CD4-positive, alpha-beta T cell treated with Interleukin-2 at 100 ng/mL for 4 hours (primary cell): ENCODE measurements around the gene TM4SF4.
A peak's percentile ranks its signal among the peaks of the same experiment; 100 is the strongest.

Experiments
- DNase-seq: peaks from one replicate; pipeline ENCODE4 v3.0.0-alpha.2; 2020; ENCODE audit warnings: low spot score

The TM4SF4 gene

DNA sequence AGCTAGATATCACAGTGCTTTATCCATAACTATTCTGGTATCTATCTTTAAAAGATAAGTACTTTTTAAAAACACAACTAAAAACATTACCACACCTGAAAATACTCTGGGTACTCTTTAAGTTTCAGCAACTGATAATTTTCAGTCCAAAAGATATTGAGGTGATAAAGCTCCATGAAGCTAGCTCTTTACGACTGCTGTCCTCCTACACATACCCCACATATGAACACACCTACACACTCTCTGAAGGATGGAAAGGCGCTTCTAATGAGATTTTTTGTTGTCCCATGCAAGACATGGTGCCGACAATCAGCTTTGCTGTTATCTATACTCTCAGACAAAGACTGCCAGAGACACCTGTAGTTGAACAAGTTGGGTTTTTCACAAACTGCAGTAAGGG, 19.1 kb upstream of the TM4SF4 start:
- DNase-seq = no peak

DNA sequence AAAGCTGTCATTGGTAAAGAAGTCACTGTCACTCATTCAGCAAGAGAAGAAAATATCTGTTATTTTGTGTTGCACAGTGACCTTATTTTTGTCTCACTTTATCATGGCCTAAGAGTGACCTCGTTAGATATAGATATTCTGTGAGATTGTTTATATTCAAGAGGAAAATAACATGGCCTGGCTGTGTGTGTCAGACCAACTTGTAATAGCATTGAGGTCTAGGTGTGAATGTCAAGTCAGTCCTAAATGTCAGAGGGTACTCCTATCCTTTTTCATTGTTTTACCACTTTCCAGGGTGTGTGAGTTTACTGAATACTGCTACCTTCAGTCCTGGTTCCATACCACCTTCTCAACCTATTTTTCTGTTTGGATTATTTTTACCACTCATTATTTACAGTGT, 18.5 kb upstream of the TM4SF4 start:
- DNase-seq = no peak

DNA sequence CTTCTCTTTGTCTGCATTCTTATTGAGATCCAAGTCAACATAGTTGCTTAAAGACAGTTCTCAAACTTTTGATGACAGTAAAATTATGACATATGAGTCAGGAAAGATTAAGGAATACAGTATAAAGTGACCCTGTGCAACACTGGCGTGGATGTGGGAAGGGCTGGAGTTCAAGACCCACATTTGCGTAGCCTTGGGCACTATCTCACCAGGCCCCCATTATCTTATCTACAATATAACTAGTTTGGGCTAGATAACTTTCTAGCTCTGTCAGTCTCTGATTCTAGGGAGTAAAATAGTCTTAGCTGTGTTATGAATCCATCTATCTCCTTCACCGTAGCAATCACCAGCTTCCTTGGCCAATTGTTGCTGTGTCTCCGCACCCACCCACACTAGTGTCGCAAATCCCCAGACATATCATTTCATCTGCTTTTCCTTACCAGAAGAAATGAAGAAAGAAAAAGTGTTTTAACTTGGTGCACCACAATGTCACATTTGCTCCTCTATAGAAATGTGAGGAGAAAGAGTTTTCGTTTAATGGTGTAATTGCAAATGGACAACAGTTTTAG, 14.9 kb upstream of the TM4SF4 start:
- no peak for DNase-seq

DNA sequence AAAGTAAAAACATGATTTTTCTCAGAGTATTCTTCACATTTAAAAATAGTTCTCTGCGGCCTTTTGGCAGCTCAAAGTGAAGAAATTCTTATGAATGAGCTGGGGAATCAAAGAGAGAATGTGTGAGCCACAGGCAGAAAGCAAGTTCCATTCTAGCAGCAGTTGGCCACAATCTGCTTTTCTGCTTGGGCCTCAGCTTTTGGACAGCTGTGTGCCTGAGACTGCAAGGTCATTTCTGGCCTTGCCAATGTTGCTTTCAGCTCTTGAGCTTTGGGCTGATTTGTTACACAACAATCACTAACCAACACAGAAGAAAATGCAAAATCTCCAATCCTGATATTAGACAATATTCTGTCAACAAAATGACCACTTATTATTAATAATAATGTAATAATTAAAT, 14.4 kb upstream of the TM4SF4 start:
- DNase-seq = no peak

DNA sequence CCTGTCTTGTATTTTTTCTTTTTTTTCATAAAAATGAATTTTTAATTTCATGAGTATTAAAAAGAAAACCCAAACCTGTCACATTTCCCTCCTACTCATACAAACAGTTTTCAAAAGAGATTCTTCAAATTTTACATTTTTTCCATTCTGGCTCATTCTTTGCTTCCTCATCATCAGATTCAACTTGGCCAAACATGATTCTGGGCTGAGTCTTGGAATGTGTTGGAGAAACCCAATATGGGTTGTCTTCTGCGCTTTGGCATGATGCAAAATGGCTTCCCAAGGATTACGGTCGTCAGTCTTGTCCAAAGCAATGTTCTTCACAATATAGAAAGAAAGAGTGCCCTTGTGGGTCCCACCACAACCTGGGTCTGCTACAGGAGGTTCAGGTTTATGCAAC, 12.4 kb upstream of the TM4SF4 start:
- no peak for DNase-seq

DNA sequence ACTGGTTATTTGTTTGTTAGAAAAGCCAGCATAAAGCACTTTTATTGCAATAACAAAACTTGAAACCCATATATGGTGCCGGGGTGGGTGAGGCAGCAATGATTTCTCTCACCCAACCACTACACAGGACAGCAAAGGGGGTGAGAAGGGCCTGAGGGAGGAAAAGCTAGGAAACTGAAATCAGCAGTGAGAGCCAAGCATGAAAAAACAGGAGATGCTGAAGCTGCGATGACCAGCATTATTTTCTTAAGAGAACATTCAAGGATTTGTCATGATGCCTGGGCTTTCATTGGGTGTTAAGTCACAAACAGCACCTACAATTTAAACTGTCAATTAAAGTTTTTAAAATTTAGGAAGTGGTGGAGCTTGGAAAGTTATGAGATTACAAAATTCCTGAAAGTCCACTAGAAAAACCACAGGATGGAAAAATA, 11.9 kb upstream of the TM4SF4 start:
- no peak for DNase-seq

DNA sequence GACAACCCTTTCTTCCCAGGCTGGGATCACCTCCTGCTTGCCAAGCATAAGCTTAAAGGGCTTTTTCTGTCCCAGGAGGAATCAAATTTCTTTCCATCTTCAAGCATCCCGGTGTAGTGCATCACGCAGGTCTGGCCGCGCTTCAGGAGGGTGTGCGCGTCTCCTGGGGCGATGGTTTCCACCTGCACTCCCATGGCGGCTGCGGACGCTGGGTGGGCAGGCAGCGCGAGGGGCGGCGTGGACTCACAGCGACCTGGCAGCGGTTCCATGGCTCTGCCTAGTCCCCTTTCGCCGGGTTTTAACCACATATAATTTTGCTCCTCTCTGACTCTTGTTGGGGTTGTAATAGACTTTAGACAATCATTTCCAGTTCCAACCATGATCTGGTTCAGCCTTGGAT, 10.6 kb upstream of the TM4SF4 start:
- no peak for DNase-seq

DNA sequence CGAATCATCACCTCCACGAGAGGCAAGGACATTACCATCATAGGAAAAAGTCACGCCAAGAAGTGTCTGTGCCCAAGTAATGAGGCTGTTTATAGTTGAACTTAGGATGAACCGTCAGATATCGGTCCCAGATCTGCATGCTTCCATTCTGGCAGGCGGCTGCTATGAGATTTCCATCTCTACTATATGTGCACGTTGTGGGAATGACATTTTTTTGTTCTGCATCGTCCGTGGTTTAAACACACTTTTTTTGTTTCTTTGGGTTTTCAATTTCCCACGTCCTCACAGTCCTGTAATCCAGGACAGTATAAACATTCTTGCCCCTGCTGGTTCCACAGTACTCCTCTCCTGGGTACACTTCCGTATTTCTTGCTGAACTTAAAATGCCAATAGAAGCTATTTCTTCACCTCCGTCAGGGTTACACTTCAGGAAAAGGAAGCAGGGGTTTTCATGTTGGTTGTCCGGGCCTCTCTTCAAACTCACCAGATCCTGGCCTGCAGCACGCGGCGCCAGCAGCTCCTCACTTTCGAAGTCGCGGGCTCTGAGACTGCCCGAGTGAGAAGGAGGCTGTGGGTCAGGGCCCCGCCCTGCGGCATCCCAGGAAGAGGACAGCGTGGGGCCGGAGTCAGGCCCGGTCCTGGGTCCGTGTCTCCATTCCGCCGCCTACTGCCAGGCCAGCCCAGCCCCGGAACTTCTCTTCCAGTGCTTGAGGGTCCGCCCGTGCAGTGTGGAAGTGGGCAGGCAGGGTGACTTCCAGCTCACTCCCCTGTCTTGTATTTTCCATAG, 9.8 kb upstream of the TM4SF4 start:
- DNase-seq = no peak

DNA sequence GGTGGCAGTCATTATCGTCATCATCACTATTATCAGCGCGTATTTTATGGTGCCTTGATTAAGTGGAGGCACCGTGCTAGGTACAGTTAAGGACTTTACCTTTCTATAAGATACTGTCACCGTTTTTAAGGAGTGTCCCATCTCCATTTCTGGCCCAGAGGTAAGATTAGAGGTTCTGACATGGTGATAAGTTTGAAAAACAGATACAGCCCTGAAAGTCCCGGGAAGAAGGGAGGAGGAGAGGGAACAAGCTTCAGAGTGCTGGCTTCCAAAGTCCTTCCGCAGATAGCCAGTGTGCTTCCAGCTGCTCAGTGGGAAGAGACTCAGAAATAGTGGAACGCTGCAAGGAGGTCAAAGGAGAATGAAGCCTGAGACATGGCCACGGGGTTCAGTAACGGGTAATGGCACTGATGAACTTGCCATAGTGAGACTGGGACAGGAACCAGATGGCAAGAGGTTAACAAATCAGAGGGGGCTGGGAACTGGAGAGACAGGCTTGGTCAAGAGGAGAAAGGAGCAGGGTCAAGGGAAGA, 9.1 kb upstream of the TM4SF4 start:
- no peak for DNase-seq

DNA sequence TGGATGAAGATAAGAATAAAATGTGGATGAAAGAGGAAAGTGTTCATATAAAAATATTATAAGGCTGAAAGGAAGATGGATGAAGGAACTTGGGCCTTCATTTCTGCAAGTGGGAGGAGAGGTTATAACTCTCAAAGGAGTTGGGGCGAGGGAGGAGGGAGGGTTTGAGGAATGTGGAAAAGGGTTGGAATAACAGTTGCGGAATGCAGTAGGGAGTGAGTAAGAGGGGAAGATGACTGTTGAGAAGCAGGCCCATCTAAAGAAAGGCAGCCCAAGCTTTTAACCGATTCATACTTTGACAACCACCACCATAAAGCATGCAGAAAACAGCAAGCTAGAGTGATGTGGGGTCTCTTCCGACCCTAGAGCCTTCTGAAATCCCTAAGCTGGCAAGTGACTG, 8.3 kb upstream of the TM4SF4 start:
- DNase-seq = no peak

DNA sequence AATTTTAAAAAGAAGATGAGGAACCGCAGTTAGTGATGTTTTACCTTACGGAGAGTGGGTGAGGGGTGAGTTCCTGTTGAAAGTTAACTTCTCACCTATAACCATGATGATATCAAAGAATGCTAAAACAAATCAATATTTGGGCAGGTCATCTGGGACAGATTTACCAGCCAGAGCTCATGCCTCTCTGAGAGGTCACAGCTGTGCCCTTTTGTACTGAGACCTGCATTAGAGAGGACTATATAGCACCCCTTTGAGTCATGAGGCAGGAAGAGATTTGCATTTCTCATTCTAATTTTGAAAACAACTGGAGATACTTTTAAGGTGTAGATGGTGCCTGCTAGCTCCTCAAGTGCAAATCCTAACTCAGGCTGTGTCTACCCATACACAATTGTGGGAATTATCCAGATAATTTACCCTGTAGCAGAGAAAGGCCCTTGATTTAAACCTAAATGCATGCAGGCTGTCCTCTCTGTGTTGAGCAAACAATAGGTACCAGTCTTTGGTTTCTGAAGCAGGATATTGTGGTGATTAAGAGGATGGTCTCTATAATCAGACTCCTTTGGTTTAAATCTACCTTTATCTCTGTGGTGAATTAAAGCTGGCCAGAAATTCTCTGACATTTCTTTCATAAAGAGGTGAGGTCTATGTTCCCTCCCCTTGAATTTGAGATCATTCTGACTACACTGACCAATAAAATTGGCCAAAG, 5.8 kb upstream of the TM4SF4 start:
- no peak for DNase-seq

DNA sequence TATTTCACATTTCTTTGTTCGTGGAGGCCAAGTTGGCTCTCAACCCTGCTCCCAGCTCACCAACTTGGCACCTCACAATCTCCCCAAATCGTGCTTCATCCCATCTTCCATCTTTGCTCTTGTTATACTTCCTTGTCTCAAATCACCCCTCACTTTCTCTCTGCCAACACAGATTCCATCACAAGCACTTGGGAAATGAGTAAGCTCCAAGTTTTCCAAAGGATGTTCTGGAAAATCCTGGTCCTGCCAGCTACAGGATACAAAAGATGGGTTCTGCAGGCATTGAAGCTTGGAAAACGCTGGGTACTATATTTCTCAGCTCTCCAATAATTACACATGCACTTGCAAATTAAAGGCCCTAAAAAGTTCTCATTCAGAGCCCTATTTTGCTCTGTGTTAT, 4.1 kb upstream of the TM4SF4 start:
- DNase-seq = no peak

DNA sequence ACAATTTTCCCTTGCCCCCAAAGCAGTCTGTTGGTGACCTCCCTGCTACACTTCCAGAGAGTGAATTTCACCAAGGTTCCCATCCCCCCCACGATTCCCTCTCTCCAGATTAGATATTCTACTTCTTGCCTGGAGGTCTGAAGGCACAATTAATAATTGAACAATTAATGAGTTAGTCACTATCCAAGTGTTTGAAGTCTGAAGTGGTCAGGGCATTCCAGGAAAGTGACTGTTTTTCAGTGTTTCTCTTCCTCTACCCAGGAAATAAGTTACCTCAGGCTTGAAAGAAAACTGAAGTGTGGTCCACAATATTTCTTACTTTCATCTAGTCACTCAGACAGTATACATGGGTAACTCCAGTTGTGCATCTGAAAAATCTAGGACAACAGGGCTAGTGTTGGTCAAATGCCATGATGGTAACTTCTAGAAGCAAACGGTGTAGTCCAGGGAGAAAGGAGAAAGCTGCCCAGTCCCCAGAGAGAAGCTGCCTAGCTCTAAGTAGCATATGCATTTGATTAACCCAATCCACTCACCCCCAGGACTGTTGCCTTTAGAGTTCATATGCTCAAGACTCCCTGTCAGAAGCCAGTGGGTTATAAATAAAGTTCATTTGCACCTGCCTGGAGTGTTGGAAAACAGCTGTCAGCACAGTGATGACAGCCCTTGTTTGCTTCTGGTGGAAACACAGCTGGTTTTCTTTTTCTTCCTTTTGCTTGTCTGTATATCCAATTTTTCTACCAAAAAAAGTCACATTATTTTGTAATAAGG, 2.3 kb upstream of the TM4SF4 start:
- no peak for DNase-seq

DNA sequence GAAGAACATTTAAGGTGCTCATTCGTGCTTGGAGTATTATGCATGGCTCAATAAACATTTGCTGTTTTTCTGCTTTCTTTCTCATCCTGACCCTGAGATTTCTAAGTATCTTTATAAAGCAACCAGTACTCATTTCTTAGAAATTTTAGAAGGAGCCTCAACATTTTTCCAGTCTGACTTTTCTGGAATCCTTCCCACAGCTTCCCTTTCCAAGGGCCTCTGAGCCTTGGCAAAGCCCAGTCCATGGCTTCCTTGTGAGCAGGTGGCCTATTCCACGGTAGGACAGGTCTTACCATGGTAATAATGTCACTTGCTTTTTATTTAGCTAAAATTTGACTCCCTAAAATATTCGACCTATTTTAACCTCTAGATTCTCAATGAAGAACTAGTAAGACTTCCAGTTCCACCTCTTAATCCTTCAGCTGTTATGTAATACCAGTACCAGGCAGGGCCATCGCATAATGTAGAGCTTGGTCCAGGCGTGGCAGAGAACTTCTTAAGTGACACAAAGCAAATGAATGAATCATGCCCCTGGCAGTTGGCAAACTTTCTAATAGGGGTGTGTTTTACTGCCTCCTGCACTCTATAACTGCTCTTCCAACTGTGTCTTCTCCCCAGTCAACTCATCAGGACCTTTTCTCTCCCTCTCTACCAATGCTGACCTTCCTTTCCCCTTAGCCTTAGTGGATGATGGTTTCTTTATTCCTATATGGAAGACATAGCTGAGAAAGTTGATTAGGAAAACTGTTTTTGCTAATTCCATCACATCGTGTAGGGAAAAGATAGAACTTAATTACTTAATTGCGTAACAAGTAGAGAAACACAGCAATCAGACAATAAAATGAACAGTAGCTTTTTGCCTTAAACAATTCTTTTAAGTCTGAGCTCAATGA, 894 bp upstream of the TM4SF4 start:
- no peak for DNase-seq

DNA sequence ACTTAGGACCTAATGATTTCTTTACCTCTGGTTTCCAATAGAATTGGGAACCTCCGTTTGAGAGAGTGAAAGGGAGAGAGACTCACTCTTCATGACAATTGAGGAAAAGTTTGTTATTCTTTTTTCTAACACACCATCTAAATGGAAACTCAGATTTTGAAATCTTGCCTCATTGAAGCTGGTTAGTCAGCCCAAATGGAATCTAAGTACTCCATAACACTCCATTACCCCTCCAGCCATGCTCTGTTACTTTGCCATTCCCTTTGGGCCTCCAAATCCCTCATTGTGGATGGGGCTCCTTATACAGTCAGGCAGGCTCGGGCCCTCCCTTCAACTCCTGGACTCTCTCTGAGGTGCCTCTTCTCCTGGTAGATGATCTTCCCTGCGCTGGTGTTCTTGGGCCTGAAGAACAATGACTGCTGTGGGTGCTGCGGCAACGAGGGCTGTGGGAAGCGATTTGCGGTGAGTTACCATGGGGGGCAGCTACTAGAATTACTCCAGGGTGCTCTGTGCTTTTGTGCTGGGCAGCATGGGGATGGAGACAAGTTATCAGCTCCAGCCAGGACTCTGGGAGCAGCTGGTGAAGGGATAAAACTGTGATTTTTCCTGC, 1.1 kb downstream of the TM4SF4 start:
- no peak for DNase-seq

DNA sequence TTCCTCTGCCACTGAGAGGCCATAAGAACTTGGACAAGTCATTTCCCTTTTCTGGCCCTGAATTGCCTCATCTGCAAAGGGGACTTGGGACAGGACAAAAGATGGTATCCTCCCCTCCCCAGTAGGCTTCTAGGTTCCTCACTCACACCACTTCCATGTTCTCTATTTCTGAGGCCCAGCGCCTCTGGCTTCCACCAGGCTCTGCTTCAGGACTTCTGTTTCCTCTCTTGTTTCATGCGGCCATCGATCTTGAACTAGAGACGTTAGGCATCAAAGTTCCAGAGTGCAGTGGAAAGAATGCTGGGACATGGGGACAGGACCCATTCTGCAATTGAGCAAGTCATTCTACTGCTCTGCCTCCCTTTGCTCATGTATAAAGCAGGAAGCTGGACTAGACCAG, 1.7 kb downstream of the TM4SF4 start:
- no peak for DNase-seq

DNA sequence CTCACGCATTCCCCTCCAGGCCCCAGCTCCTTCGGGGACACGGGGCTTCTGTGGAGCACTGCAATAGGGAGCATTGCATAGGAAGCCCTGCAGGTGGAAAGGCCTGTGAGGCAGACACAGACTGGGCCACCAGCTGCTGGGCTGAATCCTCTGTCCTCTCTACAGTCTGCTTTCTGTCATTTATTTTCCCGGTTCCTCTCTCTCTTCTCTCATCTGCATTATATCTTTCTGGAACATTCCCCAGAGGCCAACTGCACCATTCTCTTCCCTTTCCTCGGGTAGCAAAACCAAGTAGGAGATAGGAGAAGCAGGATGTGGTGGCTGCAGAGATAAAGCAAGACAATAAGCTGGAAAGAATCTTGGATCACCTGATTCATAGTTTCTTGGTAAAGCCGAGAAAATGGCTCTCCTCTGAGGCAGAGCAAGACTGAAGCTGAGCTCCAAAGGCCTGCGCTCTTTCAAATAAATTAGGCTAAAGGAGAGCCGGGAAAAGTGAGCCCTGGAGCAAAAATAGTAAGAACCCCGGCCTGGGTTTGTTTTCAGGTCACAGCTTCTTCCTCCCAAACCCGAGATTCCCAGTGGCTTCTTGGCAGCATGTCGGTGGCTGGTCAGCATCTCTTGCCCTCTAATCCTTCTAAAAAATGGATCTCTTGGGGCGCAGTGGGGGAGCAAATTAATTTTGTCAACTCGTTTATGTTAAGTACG, 5.3 kb downstream of the TM4SF4 start:
- DNase-seq = no peak

DNA sequence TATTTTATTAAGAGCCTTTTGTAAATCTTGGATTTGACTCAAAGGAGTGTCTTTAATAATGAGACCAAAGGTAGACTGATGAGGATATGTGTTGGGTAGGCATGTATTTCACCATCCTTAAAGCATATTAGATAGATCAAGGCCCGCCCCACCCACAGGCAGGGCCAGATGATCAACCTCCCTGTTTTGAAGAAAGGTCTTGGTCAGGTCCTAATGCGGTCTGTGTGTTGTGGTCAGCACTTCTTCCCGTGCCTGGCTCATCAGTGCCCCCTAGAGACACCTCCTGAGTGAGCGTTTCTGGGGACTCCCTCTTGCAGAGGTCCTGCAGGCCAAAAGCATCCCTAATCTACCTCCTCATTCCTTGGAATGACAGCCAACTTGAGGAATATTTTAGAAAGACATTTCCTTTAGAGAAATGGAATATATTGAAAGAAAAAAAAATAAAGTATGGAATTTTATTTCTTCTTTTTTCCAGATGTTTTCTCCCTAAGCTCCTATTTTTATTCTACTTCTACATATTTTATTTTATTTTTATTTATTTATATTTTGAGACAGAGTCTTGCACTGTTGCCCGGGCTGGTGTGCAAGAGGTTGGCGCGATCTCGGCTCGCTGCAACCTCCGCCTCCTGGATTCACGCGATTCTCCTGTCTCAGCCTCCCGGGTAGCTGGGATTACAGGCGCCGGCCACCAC, 6.0 kb downstream of the TM4SF4 start:
- peak; percentile 24 for DNase-seq

DNA sequence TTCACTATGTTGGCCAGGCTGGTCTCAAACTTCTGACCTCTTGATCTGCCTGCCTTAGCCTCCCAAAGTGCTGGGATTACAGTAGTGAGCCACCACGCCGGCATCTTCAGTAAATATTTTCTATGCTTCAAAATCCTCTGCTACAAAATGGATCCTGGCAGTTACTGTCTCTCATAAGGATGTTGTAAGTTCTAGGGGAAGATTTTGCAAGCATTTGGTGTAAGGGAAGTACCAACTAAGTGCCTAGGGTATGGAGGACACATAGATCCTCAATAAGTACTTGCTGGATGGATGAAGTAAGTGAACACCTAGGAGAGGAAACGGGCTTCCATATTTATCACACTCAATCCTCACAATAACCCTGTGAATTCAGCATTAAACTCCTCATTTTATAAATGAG, 6.6 kb downstream of the TM4SF4 start:
- DNase-seq = no peak

DNA sequence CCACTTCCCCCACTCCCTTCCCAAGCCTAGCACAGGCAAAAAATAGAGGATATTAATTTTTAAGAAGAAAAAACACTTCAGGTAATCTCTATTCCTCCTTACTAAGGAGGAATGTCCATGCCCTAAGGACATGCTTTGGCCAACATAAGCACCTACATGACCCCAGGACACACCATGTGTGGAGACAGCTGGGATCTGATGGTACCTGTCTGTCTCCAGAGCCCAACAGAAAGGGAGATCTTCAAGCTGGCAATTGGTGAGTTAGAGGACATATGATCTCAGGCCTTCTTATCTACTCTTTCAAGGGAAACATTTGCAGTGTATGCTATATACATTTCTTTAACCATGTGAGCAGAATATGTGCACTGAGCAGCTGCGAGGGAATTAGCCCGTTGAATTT, 7.0 kb downstream of the TM4SF4 start:
- DNase-seq = no peak
